Adrenal gland (tissue), 12 donors: ENCODE data around the gene TLE5. TPM values are rescaled to one million over a fixed set of nuclear protein-coding genes. Genes with fewer than 3 reads are reported as not detected.
"Not testable (repeated sequence)": the region's sequence is repeated elsewhere in the genome, so short reads cannot be mapped to it uniquely, and the experiment has no call there.

Experiments used
- DNase-seq, 7 donors: peaks; one replicate each; pipeline ENCODE4 v3.0.0-alpha.2; 2019 to 2020
- H3K27ac ChIP-seq, 5 donors: fragments of 200-600 bp; sonication (generic) in 4 of 5; 1 replicate in 3 of 5; 2 replicates in 2 of 5; pipeline versions ENCODE4 v1.5.1 to v1.8.0; 2016 to 2020; ENCODE audit warnings: mild to moderate bottlenecking in 1 of 5
- H3K27me3 ChIP-seq: fragments of 200-600 bp; 2 replicates; pipeline ENCODE4 v1.8.0; 2021
- H3K36me3 ChIP-seq, 2 donors: fragments of 200-600 bp; replicated peaks in 1 of 2; 1 replicate in 1 of 2; 2 replicates in 1 of 2; pipeline versions ENCODE4 v1.5.1 to v1.8.0; 2018 to 2022
- H3K4me1 ChIP-seq, 2 donors: fragments of 200-600 bp; replicated peaks in 1 of 2; 1 replicate in 1 of 2; 2 replicates in 1 of 2; pipeline versions ENCODE4 v1.5.1 to v1.8.0; 2018 to 2021
- H3K4me3 ChIP-seq, 4 donors: fragments of 200-600 bp; sonication (generic) in 3 of 4; one replicate each; pipeline ENCODE4 v1.5.1; 2016 to 2018
- H3K9me3 ChIP-seq, 3 donors: fragments of 200-600 bp; sonication (generic) in 1 of 3; replicated peaks in 1 of 3; 1 replicate in 2 of 3; 2 replicates in 1 of 3; pipeline versions ENCODE4 v1.5.1 to v1.8.0; 2016 to 2021
- POLR2A ChIP-seq, 2 donors: fragments of 450-650 bp; IDR thresholded peaks; one replicate each; pipeline ENCODE4 v1.6.1; 2017; ENCODE audit warnings: antibody characterized with exemption in 2 of 2, mild to moderate bottlenecking in 2 of 2, moderate library complexity in 1 of 2
- whole genome bisulfite sequencing, 4 donors: extraction: QIAGEN DNeasy Blood & Tissue Kit in 2 of 4; methylation state at CpG; one replicate each; pipeline versions ENCODE4 v1.1.5 to v1.1.7; 2013 to 2017; 5-methylcytosine and 5-hydroxymethylcytosine counted together
- intact Hi-C, 2 donors: fragments of 100-400 bp; cut with DNase I; formaldehyde crosslinking; loops; one replicate each; pipeline versions ENCODE4 v1.14.1 to v1.15.0; 2022 to 2023
- polyA plus RNA-seq, 3 donors: library from polyadenylated mRNA; stranded (reverse); fragments of 200-250 nt in 2 of 3; fragments of 350-450 nt in 1 of 3; fragmentation: Illumina TruSeq in 1 of 3; extraction: RNeasy Lipid Tissue Mini Kit (QIAGEN cat#74804) in 1 of 3; gene quantifications; one replicate each; pipeline ENCODE4 v1.2.3, GENCODE V29; 2013 to 2014
- total RNA-seq, 9 donors: library from RNA; depleted of rRNA in 4 of 9; stranded (reverse); fragments of >200 nt in 4 of 9; fragments of 120-200 nt in 1 of 9; fragmentation: NEBNext Ultra II Directional in 1 of 9; extraction: Animal tissue kit (Norgen Biotek cat#: 25700) in 1 of 9; gene quantifications; one replicate each; pipeline versions ENCODE4 v1.1.0 to v1.2.4, GENCODE V29; 2013 to 2023
- TF ChIP-seq, protein P1 (sequence below), 6 experiments: fragments of 450-650 bp in 4 of 6; fragments of 200-600 bp in 2 of 6; sonication (generic) in 1 of 6; IDR thresholded peaks; 1 replicate in 5 of 6; 2 replicates in 1 of 6; pipeline versions ENCODE4 v1.5.1 to v1.8.0; 2016 to 2021; ENCODE audit warnings: antibody characterized with exemption in 6 of 6, mild to moderate bottlenecking in 2 of 6, moderate library complexity in 1 of 6
- donor health status: healthy with polysubstance abuse.
- donor health status: Bipolar disorder and iron deficiency.
- donor health status: DM: yes; HTN: yes; CAD: no.
- donor health status: DM: no; HTN: no; CAD: no.
- donor health status: DM: no; HTN: no; CAD: no.
- donor health status: DM: yes; HTN: yes; CAD: no.

TLE5 gene
- total and polyA plus RNA-seq, 12 donors: 167 to 2,300 (median 670) TPM

DNA sequence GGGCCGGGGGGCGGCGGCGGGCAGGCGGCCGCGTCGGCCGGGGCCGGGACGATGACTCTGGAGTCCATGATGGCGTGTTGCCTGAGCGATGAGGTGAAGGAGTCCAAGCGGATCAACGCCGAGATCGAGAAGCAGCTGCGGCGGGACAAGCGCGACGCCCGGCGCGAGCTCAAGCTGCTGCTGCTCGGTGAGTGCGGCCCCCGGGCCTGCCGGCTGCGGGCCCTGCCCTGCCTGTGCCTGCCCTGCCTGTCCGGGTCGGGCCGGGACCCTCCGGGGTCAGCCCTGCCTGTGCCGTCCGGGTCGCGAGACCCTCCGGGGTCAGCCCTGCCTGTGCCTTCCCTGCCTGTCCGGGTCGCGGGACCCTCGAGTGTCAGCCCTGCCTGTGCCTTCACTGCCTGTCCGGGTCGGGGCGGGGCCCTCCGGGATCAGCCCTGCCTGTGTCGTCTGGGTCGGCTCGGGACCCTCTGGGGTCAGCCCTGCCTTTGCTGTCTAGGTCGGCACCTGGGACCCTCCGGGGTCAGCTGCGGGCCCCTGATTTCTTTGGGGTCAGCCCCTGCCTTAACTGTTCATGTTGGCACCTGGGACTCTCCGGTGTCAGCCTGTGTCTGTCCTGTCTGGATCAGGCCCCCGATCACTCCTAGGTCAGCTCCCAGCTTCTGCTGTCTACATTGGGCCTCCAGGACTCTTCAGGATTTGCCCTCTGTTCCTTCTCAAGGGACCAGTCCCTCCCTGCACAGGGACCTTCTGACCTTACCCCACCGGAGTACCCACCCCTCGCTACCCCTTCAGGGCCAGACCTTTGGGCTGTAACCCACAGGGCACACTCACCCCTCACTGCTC is 32.5 kb upstream of the TLE5 start:
- H3K27ac ChIP-seq: peak overlapping the region in 4 of 5 donors; percentile 35 to 89 (median 83)
- peaks cover 46 to 47% of the 10 kb centered on the region in 2 donors for H3K4me1 ChIP-seq
- TF ChIP-seq POLR2A (IDR thresholded peaks at IDR 0.05): no peak
- TF ChIP-seq, protein P1, sequence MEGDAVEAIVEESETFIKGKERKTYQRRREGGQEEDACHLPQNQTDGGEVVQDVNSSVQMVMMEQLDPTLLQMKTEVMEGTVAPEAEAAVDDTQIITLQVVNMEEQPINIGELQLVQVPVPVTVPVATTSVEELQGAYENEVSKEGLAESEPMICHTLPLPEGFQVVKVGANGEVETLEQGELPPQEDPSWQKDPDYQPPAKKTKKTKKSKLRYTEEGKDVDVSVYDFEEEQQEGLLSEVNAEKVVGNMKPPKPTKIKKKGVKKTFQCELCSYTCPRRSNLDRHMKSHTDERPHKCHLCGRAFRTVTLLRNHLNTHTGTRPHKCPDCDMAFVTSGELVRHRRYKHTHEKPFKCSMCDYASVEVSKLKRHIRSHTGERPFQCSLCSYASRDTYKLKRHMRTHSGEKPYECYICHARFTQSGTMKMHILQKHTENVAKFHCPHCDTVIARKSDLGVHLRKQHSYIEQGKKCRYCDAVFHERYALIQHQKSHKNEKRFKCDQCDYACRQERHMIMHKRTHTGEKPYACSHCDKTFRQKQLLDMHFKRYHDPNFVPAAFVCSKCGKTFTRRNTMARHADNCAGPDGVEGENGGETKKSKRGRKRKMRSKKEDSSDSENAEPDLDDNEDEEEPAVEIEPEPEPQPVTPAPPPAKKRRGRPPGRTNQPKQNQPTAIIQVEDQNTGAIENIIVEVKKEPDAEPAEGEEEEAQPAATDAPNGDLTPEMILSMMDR (IDR thresholded peaks at IDR 0.05): no peak
- H3K36me3 ChIP-seq: no peaks in the 10 kb centered on the region
- 0 to 6% (median 1%) methylated on average over 1 to 57 of the region's 57 CpGs for WGBS, 4 donors
- intact Hi-C loops: no loop called here
- peak overlapping the region; percentile 5 to 93 (median 80) for H3K4me3 ChIP-seq
- DNase-seq: peak in 2 of 7 donors; percentile 38 to 43
- H3K27me3 ChIP-seq: no peaks in the 10 kb centered on the region
- no peaks in the 10 kb centered on the region for H3K9me3 ChIP-seq

DNA sequence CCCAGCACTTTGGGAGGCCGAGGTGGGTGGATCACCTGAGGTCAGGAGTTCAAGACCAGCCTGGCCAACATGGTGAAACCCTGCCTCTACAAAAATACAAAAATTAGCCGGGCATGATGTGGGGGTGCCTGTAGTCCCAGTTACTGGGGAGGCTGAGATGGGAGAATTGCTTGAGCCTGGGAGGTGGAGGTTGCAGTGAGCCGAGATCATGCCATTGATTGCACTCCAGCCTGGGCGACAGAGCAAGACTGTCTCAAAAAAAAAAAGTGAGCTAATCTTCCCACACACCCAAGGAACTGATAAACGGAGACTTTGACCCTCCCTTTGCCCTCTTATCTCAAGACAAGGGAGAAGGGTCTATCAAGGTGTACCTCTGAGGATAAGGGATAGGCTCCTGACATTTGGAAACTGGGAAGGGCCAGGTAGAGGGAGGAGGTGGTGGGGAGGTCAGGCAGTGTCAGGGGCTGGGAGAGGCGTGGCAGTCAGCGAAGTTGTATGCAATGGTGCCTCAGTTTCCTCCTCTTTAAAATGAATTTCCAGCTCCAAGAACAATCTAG is 27.1 kb upstream of the TLE5 start:
- not testable (repeated sequence) for H3K27me3 ChIP-seq

DNA sequence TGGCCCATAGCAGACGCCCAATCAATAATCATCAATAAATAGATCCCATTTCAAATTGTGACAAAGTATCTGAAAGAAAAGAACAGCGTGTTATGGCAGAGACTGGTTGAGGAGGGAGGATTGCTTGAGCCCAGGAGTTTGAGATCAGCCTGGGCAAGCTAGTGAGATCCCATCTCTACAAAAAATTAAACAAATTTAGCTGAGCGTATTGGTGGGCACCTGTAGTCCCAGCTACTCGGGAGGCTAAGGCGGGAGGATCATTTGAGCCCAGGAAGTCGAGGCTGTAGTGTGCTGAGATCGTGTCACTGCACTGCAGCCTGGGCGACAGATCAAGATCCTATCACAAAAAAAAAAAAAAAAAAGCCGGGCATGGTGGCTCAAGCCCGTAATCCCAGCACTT is 25.5 kb upstream of the TLE5 start:
- TF ChIP-seq, protein P1 (IDR thresholded peaks at IDR 0.05): no peak
- 82 to 87% (median 84%) methylated on average over 5 to 10 of the region's 10 CpGs for WGBS, 4 donors
- no peaks in the 10 kb centered on the region for H3K4me1 ChIP-seq
- H3K4me3 ChIP-seq: no peak overlapping the region
- H3K27me3 ChIP-seq: no peaks in the 10 kb centered on the region
- H3K36me3 ChIP-seq: no peaks in the 10 kb centered on the region
- H3K9me3 ChIP-seq: no peaks in the 10 kb centered on the region
- intact Hi-C loops: no loop called here
- no peak for DNase-seq
- H3K27ac ChIP-seq: no peak overlapping the region

More for the DNA sequence above, 27.1 kb upstream of the TLE5 start:
- H3K27ac ChIP-seq, intact Hi-C loops, H3K36me3 ChIP-seq, H3K9me3 ChIP-seq, DNase-seq, H3K4me3 ChIP-seq, H3K4me1 ChIP-seq: not testable (repeated sequence)
- WGBS, 4 donors: 75 to 78% (median 77%) methylated on average over 7 of the region's 7 CpGs

DNA sequence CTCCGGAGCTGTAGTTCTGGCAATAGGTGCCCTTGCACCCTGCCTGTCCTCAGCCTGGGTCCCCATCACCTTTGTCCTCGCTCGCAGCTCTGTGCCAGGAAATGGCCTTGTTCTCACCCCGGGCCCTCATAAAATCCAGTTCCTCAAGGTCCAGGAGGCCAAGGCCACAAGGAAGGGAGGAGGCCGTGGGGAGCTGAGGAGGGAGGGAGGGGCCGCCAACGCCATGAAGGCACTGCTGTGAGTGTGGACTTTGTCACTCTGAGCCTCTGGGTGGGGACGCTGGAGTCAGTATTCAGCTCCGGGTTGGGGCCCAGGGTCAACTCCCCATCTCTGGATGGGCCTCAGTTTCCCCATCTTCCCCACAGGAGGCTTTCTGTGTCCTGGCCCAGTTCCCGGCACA is 22.6 kb upstream of the TLE5 start:
- TF ChIP-seq POLR2A (IDR thresholded peaks at IDR 0.05): no peak
- Histone ChIP-seq H3K4me3 (no peak overlapping the region), H3K9me3 (no peaks in the 10 kb centered on the region), H3K4me1 (no peaks in the 10 kb centered on the region), H3K27me3 (no peaks in the 10 kb centered on the region), H3K27ac (no peak overlapping the region), H3K36me3 (no peaks in the 10 kb centered on the region)
- no peak for DNase-seq
- WGBS, 4 donors: 42 to 76% (median 57%) methylated on average over 5 to 10 of the region's 10 CpGs
- intact Hi-C loops: no loop called here

DNA sequence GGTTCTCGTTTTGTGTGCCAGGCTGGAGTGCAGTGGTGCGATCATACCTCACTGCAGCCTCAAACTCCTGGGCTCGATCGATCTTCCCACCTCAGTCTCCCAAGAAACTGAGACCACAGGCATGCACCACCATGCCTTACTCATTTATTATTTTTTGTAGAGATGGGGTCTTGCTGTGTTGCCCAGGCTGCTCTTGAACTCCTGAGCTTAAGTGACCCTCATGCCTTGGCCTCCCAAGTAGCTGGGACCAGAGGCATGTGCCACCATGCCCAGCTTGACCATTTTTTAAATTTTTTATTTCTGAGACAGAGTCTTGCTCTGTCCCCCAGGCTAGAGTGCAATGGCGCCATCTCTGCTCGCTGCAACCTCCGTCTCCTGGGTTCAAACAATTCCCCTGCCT is 21.7 kb upstream of the TLE5 start:
- no peak overlapping the region for H3K27ac ChIP-seq
- no peaks in the 10 kb centered on the region for H3K4me1 ChIP-seq
- H3K36me3 ChIP-seq: no peaks in the 10 kb centered on the region
- TF ChIP-seq, protein P1 (IDR thresholded peaks at IDR 0.05): no peak
- TF ChIP-seq POLR2A (IDR thresholded peaks at IDR 0.05): no peak
- no peaks in the 10 kb centered on the region for H3K27me3 ChIP-seq
- H3K4me3 ChIP-seq: no peak overlapping the region
- WGBS, 4 donors: 88 to 96% (median 94%) methylated on average over 7 of the region's 7 CpGs
- DNase-seq: no peak
- intact Hi-C loops: no loop called here
- H3K9me3 ChIP-seq: no peaks in the 10 kb centered on the region
